Measurements from ENCODE around the gene TOPBP1. TPM values are rescaled to one million over a fixed set of nuclear protein-coding genes. Genes with fewer than 3 reads are reported as not detected.
"Not testable (repeated sequence)": the region's sequence is repeated elsewhere in the genome, so short reads cannot be mapped to it uniquely, and the experiment has no call there.

The TOPBP1 gene
- polyA plus RNA-seq (ENCODE audit: insufficient read length in 10 of 10) = 10 to 100 TPM; 21.9 to 36.9 (median 26.7) TPM
- long read RNA-seq, donor 1, full-length matches to known transcripts = 2 of 7 reads
- long read RNA-seq, donor 1, partial matches to known transcripts = 5 of 7 reads
- long read RNA-seq, donor 1, other reads (novel, unspliced or antisense) = 0 of 7 reads
- long read RNA-seq, donor 2, full-length matches to known transcripts = 2 of 2 reads
- long read RNA-seq, donor 2, partial matches to known transcripts = 0 of 2 reads
- long read RNA-seq, donor 2, other reads (novel, unspliced or antisense) = 0 of 2 reads
- long read RNA-seq, donor 3 = 0 reads
- long read RNA-seq, donor 4, full-length matches to known transcripts = 1 of 1 reads
- long read RNA-seq, donor 4, partial matches to known transcripts = 0 of 1 reads
- long read RNA-seq, donor 4, other reads (novel, unspliced or antisense) = 0 of 1 reads
- long read RNA-seq, donor 5, partial matches to known transcripts = 5 of 5 reads
- long read RNA-seq, donor 5, other reads (novel, unspliced or antisense) = 0 of 5 reads
- long read RNA-seq, donor 6 = 0 reads
- long read RNA-seq, donor 7 = 0 reads
- long read RNA-seq, donor 8, full-length matches to known transcripts = 1 of 7 reads
- long read RNA-seq, donor 8, partial matches to known transcripts = 6 of 7 reads
- long read RNA-seq, donor 8, other reads (novel, unspliced or antisense) = 0 of 7 reads
- long read RNA-seq, donor 9 = 0 reads

- DNase-seq = peak; percentile 75 to 95 (median 92)
Measured at GRCh38 chr3:133661454-133662277, at the start of gene TOPBP1. Gene TOPBP1, minus strand, starts transcription at chr3:133661941. Its CDS starts 814 bp downstream, at chr3:133661127.

GRCh38 chr3:133711013-133711412 is 49.3 kb upstream of the TOPBP1 start:
- no peak for DNase-seq

GRCh38 chr3:133709139-133709750 is 47.5 kb upstream of the TOPBP1 start:
- DNase-seq = no peak

GRCh38 chr3:133706033-133706432 is 44.3 kb upstream of the TOPBP1 start:
- no peak for DNase-seq

GRCh38 chr3:133703915-133704314 is 42.2 kb upstream of the TOPBP1 start:
- no peak for DNase-seq

GRCh38 chr3:133701435-133702358 is 40.0 kb upstream of the TOPBP1 start:
- DNase-seq = no peak

- no peak for DNase-seq
Measured at GRCh38 chr3:133700351-133700750, 38.6 kb upstream of the TOPBP1 start.

GRCh38 chr3:133699903-133700302 is 38.2 kb upstream of the TOPBP1 start:
- no peak for DNase-seq

GRCh38 chr3:133699467-133699866 is 37.7 kb upstream of the TOPBP1 start:
- no peak for DNase-seq

- DNase-seq = no peak
Measured at GRCh38 chr3:133697960-133698359, 36.2 kb upstream of the TOPBP1 start.

- DNase-seq = no peak
Measured at GRCh38 chr3:133695560-133696171, 33.9 kb upstream of the TOPBP1 start.

GRCh38 chr3:133694288-133695268 is 32.8 kb upstream of the TOPBP1 start:
- DNase-seq = no peak

- no peak for DNase-seq
Measured at GRCh38 chr3:133693821-133694220, 32.1 kb upstream of the TOPBP1 start.

- DNase-seq = no peak
Measured at GRCh38 chr3:133692759-133693158, 31.0 kb upstream of the TOPBP1 start.

- no peak for DNase-seq
Measured at GRCh38 chr3:133691273-133692107, 29.7 kb upstream of the TOPBP1 start.

GRCh38 chr3:133677993-133678392 is 16.3 kb upstream of the TOPBP1 start:
- not testable (repeated sequence) for DNase-seq

- DNase-seq = no peak
Measured at GRCh38 chr3:133676336-133677118, 14.8 kb upstream of the TOPBP1 start.

All from muscle of back (tissue), 13 donors.